Measurements from ENCODE around the gene CPLX3.

GRCh38 chr15:74804935-74805334 lies 21.5 kb upstream of the CPLX3 start:
- no peak for TF ChIP-seq CTCF (conservative IDR thresholded peaks at IDR 0.05; ENCODE audit: low read length)
- no peak for TF ChIP-seq EZH2phosphoT487 (IDR thresholded peaks at IDR 0.05; ENCODE audit: borderline replicate concordance)

All from Loucy (cell line).